ENCODE measurements around the gene SKI. TPM values are rescaled to one million over a fixed set of nuclear protein-coding genes. Genes with fewer than 3 reads are reported as not detected.

The SKI gene
- polyA plus RNA-seq, 5 donors: 48.9 to 83.3 (median 58.9) TPM

DNA sequence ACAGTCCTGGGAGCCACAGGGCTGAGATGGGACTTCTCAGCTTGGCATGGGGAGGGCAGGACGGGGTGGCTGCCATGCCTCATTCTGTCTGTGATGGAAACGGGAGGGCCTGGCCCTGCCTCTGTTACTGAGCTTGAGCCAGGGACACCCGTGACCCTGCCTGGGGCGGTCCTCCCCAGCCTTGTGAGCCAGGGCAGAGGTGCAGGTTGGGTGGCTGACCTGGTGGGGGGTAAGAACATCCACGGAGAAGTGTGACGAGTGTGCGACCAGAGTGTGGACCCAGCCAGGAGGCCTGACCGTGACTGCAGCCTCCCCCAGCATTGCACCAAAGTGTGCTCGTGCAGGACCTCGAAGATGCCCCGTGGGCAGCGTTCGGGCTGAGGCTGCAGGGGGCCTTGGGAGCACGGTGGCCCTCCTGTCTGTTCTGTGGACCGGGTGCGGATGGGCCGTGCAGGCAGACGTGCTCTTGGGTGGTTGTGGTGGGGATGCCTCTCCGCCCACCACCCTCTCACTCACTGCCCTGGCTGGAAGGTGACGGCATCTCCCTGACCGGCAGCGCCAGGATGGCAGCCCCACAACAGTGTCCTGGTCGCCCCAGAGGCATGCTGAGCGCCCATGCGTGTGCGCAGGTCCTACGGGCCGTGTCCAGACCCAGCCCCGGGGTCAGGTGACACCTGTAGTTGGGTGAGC is 45.4 kb downstream of the SKI start:
- DNase-seq: no peak

DNA sequence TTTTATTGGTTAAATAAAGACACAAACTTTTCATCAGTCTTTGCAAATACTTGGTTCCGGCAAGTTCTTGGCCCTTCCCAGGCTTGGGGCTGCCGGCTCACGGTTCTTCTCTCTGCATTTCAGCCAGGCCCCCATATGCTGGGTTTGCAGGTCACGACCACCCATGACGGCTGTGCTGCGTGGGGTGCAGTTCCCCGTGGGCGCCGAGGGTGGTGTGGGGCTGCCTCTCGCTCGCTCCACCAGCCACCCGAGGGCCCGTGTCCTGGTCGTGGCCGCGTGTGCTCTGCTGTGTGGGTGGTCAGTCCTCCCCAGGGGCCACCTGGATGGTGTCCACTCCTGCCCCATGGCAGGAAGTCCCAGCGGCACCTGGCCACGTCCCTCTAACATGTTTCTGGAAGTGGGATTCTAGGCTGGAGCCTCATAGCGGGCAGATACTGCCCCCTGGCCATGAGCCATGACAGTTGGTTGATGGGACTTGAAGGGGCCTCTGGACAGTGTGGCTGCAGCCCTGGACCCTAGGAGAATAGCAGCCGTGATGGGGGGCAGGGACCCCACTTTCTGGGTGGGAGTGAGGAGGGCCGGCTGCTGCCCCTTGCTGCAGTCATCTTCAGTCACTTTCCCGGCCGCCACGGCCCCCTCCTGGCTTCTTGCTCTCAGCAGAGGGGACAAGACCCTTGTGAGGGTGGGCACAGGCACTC is 46.3 kb downstream of the SKI start:
- no peak for DNase-seq

DNA sequence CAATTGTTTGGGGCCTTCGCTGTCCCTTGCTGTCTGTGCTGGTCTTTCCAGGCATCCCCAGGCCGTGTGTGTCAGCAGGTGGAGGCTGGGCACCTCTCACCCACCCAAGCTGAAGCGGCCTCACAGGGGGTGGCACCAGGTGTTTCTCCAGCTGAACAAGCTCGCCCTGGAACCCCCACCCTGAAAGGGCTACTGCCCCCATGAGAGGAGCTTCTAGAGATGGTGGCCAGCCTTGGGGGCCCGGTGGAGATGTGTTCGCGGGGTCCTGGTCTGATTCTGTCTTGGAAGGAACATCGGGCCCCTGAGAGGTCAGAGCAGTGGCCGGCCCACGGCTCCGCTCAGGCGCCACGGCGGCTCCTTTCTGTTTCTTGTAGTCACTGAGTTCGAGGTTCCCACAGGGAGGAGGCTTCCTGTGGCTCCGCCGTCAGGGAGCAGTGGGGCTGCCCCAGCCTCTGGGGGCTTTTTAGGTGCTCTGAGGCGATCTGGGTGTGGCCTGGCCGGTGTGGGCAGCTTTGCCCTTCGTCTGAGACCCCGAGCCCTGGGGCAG is 46.9 kb downstream of the SKI start:
- no peak for DNase-seq

DNA sequence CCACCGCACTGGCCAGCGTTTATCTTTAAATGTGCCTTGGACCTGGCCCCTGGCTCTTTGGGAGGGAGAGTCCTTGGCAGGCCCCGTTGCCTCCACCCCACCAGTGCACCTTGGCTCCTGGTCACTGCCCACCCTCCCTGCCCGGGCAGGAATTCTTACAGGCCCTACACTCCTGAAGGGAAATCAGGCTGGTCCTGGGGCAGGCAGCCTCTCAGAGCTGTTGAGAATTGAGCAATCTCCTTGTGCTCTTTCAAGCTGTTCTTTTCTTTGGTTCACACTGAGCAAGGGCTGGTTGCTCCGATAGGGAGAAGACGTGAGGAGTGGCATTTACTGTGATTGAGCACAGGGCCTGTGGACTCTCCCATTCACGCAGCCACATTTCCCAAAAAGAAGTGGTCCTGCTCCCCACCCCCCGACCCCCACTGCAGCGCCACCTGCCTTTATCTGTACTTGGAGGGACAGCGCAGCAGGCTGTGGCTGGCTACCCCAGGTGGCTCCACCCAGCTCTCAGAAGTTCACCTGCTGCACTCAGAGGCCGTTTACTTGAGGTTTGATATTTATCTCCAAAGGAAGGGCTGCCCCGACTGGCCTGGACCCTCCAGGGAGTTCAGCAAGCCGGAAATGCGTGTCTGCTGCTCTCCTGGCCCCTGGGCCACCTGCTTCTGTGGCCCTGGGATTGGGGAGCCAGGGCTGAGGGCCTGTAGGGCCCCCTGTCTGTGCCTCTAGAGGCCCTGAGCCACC is 47.8 kb downstream of the SKI start:
- DNase-seq: peak; percentile 63 to 70

DNA sequence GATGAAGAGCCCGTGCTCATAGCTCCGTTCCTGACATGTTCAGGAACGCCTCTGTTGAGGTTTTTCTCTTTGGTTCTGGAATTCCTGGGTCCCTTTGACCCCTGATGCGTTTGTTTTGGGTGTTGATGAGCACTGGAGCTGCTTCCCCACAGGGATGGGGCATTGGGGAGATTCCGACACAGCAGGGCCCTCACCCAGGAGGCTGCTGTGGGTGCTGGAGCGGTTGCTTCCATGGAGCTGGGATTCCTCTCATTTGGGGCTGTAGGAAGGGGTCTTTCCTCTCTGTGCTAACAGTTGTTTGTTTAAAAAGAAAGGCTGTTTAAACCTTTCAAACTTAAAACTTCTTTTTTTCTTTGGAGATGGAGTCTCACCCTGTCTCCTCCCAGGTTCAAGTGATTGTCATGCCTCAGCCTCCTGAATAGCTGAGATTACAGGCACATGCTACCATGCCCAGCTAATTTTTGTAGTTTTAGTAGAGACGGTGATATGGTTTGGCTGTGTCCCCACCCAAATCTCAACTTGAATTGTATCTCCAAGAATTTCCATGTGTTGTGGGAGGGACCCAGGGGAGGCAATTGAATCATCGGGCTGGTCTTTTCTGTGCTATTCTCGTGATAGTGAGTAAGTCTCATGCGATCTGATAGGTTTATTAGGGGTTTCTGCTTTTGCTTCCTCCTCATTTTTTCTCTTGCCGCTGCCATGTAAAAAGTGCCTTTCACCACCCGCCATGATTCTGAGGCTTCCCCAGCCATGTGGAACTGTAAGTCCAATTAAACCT is 48.9 kb downstream of the SKI start:
- no peak for DNase-seq

DNA sequence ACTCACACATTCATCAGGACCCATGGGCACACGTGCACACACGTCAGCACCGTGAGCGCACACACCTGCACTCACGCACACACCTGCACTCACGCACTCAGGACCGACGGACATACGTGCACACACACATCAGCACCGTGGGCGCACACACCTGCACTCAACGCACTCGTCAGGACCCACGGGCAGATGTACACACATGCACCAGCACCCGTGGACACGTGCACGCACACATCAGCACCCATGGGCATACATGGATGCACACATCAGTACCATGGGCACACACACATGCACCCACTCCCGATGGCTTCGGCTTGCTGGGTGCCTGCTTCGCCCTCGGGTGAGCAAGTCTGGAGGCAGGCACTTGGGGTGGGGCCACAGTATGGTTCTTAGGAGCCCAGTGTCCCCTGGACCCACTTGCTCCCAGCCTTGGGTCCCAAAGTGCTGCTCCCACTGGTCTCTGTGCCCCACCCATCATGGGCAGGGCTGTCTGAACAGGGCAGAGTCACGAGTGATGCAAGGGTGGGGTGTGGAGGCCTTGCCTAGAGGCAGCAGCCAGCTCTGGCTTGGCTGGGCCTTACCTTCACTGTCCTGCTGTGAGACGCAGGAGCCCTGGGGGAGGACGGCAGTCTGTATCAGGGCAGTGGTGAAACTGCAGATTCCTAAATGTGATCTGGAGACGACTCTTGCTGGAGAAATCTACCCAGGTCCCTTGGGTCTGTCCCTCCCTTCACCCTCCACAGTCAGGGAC is 49.8 kb downstream of the SKI start:
- DNase-seq: no peak

DNA sequence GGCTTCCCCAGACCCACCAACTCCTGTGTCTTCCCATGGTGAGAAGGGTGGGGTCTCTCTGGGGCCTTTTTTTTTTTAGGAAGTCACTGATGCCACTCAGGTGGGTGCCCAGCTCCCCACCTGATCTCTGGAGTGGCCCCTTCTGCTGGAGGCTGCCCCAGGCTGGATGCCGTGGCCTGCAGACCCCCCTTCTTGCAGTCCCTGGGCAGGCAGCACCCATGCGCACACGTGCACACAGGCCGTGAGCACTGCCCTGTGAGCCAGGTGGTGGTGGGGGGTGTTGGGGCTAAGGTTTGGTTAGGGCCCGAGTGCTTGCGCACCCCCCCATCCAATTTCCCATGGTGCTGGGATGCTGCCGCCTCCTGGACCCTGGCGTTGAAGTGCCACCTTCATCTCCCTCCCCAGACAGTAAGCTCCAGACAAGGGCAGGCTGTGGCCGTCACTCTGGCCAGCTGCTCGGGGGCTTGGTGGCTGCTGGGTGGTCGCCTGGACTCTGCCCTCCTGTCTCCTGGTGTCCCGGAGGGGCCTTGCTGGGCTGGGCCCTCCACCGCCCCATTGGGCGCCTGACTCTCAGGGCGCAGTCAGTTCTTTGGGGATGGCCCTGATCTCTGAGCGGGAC is 50.6 kb downstream of the SKI start:
- no peak for DNase-seq

DNA sequence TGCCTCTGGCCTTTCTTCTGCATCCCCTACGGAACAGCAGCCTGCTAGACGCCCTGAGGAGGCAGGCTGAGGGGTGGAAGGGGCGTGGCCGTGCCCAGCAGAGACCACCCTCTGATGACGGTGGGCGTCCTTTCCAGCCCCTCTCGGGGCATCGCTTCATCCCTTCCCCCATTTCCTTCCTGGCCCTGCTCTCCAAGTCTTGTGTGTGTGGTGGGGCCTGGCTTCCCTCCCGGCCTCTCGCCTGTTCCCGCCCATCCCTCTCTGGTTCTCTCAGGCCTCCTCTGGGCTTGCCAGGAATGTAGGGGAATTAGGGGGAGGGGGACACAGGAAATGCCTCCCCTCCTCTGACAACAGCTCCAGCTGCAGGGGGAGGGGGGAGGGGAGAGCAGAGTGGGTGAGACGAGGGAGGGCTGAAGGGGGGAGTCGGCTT is 51.1 kb downstream of the SKI start:
- DNase-seq: peak; percentile 99

DNA sequence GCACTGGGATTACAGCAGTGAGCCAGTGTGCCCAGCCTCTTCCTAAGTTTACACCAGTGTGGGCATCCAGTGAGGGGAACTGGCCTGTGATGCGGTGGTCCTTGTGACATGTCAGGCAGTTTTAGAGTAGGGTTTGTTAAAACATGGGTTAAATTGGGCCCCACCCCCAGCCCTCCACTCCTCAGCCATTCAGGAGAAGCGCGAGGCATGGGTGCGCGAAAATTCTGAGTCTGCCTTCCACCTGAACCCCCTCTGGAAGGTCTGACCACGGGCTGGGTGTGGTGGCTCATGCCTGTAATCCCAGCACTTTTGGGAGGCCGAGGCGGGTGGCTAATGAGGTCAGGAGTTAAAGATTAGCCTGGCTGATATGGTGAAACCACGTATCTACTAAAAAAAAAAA is 51.7 kb downstream of the SKI start:
- no peak for DNase-seq

DNA sequence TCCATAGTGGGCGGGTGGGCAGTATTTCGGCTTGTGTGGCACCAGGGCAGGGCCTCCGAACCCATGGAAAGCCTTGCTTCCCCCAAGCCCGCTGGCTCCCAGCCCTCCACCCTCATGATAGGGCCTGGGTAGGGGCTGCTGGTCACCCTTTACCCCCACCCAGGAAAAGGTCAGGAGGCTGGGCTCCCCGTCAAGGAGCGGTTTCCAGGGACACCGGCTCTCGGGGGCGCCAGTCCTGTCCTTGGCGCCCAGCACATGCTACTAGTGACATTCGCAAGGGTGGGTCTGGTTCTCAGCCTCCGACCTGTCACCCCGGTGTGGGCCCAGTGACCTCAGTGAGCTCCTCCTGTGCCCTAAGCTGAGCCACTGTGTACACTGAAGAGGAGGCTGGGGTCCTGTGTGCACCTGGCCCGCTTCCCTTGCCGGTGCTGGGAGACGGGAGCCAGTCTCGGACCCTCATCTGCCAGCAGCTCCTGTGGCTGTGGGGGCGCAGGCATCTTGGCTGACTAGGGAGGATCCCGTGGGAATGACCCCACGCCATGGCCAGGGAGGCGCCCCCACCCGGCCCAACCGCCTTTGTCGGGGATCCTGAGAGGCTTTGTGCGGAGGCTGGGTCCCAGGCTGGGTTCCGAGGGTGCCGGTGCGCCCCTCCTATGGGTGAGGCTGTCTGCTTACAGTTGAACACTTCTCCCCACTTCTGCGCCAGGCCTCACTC is 54.6 kb downstream of the SKI start:
- DNase-seq: no peak

DNA sequence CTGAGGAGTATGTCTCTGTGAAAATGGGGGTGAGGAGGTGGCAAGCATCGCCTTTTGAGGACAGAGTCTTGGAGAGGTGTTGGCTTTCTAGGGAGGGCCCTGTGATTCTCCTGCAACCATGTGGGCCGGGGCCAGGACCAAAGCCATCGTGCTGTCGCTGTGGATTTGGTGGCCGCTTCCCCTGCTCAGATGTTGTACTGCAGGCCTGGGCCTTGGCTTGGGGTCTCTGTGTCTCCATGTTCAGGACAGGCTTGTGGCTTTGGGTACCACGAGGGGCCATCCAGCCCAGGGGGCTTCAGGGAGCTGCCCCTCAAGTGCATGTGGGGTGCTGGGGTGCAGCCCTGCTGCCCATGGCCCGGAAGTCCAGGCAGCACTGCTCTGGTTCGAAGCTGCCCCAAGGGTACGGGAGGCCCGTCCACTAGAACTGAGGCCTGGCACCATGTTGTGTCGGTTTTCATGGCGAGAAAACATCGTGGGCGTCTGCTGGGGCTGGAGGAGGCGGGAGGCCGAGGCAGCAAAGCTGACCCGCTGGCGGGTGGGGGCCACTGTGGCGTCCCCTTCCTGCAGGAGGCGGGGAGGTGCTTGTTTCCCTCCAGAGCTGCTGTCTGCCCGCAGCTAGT is 55.4 kb downstream of the SKI start:
- DNase-seq: no peak

DNA sequence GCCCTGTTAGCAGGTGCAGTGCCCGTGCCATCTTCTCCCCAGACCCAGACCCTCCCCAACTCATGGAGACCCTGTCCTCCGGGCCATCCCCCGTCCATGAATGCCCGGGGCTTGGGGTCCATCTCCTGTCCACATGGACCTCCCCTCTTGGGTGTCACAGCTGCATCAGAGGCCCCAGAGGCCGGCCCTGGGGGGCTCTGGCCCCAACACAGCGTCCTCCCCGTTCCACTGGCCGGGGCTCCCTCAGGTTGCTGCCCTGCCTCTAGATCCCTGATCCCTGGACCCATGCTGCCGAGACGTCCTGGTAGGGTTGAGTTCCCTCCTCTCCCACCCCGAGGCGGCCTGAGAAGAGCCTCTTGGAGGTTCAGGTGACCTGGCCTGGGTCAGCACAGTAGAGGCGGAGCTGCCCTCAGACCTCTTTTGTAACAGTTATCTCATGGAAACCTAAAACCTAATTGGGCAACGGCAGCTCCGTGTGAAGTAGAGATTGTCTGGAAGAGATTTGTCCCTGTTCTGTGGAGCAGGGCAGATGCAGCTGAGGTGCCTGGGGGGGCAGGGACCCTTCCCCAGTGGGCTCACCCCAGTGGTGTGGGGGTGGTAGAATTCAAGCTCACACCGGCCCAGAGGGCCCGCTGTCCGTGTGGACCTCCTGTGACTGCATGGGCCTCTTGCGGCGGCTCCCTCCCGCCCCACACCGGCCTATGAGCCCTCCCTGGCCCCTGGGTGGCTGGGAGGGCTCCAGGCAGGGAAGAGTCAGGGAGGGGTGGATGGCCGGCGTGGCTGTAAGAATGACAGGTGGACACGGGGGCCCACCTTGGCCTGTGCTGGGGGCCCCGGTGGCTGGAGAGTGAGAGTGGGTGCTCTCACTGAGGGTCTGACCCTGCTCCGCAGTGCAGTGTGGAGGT is 56.1 kb downstream of the SKI start:
- no peak for DNase-seq

DNA sequence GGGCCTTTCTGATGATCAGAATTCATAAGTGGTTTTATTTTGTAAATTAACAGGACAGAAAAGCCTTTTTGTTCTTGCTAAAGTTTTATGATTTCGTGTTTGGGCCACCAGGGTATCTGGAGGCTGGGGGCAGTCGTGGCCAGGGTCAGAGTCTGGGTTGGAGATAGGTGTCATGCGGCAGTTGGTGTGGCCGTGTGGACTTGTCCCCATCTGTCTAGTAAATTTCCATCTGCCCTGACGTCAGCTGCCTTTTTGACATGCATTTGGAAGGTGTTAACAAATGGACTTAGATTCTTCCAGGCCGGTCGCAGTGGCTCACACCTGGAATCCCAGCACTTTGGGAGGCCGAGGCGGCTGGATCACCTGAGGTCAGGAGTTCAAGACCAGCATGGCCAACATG is 56.8 kb downstream of the SKI start:
- no peak for DNase-seq

DNA sequence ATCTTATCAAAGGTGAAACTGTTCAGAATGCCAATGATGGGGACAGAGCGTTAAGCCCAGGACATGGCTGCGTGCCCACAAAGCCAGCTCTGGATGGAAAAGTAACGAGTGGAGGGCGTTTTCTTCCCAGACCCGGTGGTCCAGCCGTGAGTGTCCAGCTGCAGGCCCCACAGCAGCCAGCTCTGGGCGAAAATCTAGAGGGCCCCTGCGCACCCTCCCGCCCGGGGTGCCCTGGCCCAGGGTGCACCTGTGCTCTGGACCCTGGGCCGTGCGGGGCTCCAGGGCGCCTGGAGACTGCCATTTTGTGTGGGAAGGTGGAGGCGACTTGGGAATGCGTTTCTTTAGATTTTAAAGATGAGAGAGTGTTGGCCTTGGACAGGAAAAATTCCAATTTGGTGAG is 58.8 kb downstream of the SKI start:
- DNase-seq: no peak

DNA sequence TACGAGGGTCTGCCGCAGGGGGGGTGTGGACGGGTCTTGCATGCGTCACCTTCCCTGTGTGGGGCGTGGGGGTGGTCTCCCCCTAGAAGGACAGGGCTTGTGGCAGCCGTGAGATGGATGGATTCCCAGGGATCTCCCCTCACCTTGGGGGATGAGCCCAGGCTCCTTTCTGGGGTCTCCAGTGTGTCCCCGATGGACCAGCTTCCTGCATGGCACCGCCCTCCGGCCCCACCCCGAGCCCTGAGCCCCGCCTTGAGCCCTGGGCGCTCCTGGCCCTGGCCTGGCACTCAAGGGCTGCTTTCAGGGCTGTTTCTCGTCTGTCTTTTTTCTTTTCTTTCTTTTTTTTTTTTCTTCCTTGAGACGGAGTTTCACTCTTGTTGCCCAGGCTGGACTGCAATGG is 59.5 kb downstream of the SKI start:
- no peak for DNase-seq

DNA sequence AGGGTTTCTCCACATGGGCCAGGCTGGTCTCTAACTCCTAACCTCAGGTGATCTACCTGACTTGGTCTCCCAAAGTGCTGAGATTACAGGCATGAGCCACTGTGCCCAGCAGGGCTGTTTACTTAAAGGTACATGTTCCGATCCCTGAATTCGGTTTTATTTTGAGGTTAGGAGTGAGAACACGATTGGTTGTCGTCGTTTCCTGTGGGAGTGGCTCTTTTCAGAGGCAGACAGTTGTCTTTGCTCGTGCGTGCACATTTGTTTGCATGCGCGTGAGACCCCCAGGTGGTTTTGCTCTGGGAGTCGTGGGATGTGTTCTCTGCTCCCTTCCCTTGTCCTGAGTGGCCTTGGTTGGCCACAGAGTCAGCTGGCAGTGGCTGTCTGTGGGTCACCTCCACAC is 60.2 kb downstream of the SKI start:
- no peak for DNase-seq

DNA sequence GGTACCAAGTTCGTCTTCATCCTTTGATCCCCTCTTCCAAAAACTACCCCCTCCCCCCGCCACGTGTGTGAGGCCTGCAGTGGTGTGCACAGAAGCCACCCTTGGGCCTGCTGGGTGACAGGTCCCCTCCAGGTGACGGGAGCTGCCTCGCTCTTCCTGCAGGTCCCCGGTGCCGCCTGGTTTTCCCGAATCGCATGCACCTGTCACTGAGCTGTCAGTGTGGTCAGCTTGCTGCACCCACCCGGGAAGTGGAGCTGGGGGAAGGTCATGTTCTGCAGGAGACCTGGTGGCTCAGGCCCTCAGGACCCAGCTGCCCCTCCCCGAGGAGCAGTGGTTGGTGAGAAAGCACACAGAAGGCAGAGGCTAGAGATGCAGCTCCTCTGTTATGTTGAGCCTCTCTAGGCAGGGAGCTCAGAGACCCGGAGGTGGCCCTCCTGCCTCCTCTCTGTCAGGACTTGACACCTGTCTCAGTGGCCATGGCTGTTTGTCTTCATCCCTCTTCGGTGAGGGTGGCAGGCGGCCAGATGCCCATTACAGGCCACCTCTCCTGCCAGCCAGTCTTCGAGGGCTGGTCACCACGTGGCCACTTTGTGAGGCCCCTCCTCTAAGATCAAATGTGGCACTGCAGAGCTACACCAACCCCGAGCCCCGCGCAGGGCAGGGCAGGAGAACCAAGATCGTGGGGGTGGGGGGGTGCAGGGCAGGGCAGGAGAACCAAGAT is 60.9 kb downstream of the SKI start:
- no peak for DNase-seq

DNA sequence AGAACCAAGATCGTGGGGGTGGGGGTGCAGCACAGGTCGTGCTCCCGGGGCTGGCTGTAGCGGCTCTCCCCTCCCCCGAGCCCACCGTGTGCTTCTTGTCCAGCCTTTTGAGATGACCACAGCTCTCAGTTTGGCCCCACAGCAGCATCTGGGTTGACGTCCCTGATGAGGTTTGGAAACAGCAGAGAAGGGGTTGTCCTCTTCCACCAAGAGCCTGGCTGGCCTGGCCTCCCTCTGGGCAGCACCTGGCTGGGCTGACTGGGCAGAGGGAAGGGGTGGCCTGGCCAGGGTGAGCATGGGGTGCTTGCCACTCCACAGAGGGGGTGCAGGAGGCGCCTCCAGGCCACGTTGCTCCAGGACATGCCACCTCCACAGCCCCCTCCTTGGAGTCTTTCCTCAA is 61.5 kb downstream of the SKI start:
- no peak for DNase-seq
